GM21529 (cell line): ENCODE results near the gene JARID2.

Experiments
- ATAC-seq: cut with Tn5 transposase; IDR thresholded peaks from one replicate; pipeline ENCODE4 v1.9.1; 2021; ENCODE audit not compliant: unreplicated experiment

Gene JARID2

GRCh38 chr6:15245361-15246216 is at the start of gene JARID2:
Gene JARID2, plus strand, starts transcription at chr6:15246069. Its CDS starts 471 bp downstream, at chr6:15246540.
- ATAC-seq = peak; percentile 54

- ATAC-seq = no peak
Observed at GRCh38 chr6:15200087-15200486, 45.8 kb upstream of the JARID2 start.

DNA sequence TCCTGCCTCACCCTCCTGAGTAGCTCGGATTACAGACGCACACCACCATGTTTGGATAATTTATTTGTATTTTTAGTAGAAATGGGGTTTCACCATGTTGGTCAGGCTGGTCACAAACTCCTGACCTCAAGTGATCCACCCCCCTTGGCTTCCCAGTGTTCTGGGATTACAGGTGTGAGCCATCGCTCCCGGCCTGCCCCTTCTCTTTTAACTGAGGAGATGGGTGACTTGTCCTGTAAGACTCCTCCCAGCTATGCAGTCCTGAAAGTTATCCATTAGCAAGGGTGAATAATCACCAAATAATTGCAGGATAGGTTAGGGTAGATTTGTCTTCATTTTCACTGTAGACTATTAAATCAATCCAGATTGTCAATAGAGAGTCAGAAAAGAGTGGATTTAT is 40.5 kb upstream of the JARID2 start:
- ATAC-seq = no peak

DNA sequence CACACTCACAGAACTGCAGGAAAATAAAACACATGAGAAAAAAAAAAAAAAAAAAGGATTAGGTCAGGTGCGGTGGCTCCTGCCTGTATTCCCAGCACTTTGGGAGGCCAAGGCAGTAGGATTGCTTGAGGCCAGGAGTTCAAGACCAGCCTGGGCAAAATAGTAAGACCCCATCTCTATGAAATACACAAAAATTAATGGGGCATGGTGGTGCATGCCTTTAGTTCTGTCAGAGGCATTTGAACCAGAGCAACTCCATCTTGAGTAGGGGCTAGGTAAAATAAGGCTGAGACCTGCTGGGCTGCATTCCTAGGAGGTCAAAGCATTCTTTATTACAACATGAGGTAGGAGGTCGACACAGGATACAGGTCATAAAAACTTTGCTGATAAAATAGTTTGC is 39.0 kb upstream of the JARID2 start:
- ATAC-seq = no peak

- no peak for ATAC-seq
Observed at GRCh38 chr6:15207923-15208322, 37.9 kb upstream of the JARID2 start.

DNA sequence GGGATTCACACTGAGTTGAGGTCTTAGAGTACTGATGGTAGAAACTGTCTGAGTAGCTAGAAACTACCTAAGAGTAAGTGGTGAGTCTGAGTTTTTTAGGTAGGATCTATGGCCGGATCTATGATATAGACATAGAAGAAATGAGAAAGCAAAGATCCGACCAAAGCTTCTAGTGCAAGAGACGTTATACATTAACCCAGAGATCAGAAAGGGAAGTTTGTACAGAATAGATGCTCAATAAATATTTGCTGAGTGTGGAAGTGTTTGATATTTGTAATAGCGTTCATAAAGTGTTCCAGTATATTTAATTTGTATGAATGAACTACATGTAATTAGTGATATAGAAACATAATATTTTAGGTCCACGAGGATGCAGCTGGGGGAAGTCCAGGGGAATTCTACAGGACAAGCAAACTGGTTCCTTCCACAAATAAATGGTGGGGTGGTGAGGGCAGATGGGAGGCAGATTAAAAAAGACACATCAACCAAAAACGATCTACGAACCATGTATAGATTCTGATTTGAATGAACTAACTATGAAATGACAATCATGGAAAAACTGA is 31.9 kb upstream of the JARID2 start:
- no peak for ATAC-seq

- ATAC-seq = no peak
Observed at GRCh38 chr6:15218401-15218800, 27.5 kb upstream of the JARID2 start.

DNA sequence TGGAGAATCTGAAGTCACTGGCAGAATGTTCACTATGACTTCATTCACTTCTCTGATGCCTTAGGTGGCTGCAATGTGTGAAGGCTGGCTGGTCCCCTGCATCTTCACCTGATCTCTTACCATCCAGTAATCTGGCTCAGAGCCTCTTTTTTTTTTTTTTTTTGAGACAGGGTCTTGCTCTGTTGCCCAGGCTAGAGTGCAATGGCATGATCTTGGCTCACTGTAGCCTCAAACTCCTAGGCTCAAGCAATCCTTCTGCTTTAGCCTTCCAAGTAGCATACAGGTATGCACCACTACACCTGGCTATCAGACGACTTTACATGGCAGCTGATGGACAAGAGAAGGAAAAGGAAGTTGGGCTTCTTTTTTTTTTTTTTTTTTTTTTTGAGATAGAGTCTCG is 25.8 kb upstream of the JARID2 start:
- no peak for ATAC-seq

GRCh38 chr6:15227827-15228318 is 18.0 kb upstream of the JARID2 start:
- no peak for ATAC-seq

- no peak for ATAC-seq
Observed at GRCh38 chr6:15230827-15231226, 15.0 kb upstream of the JARID2 start.

GRCh38 chr6:15232836-15233510 is 12.9 kb upstream of the JARID2 start:
- ATAC-seq = no peak

GRCh38 chr6:15234068-15234758 is 11.7 kb upstream of the JARID2 start:
- no peak for ATAC-seq

DNA sequence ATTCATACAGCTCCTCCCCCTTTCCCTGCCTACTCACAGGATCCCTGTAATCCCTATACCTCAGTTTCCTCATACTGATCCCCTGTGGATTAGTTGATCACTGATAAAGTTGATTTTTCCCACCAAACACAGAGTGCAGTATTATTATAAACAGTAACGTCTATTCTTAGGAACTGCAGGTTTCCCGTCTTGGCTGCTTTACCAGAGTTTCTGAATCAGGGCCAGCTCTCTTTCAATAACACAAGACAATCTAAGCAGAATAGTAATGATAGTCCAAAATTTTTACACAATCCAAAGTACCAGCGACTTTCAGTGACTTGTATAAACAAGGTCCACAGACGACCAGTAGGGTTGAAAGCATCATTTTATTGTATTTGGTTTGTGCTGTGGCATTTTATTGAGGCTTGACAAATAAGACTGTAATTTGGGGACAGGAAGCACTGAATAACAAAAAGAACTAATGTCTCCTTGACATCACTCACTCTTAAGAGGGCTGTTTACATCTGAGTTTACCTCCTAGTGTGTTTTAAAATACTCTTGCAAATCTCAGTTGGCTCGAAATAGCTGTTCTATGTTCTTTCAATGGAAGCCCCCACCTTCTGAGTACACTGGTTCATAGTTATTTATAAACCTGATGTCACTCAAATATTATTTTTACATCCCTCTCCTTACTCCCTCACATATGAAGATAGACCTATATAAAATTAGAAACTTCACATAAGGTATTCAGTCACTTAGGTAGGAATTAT is 6.1 kb upstream of the JARID2 start:
- no peak for ATAC-seq

DNA sequence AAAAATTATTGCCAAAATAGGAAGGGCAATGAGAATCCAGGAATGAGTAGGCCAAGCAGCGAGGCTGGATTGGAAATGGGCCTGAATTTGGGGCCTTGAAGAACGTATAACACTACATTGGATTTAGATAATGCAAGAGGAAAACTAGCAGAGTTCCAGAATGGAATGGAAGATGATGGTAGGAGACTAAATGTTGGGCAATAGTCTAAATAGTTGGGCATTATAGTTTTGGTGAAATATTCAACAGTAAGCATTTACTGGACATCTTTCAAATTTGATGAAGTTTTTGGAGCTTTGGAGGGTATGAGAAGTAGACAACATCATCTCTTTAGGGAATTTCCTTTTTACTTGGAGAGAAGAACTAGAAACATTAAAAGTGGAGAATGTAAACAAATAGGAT is 3.4 kb upstream of the JARID2 start:
- no peak for ATAC-seq

DNA sequence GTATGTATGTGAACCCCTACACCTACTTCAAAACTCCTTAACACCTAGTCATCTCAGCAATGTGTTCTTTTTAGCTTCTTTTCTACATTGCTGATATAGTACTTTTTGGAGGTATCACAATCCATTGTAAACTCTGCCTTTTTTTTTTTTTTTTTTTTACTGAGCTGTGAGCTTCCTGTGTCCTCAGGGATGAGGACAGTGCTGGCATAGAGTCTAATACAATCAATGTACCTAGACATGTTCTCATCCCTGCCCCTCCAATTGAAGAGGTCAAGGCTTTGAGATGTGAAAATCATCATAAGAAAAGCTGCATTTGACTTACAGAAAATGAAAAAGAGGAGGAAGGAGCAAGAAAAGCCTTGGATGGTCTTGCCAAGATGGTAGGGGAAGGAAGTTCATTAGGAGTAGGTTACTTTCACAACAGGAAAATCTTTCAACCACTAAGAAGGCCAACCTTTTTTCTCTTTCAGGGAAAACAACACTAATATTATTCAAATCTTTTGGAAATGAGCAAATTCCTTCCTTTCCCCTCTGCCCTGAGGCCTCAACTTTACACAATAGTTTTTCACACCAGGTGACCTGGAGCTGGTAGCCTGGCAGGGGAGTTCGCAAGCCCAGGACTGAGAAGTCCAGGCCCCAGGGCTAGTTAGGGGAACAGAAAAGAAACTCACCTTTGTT is 2.8 kb upstream of the JARID2 start:
- ATAC-seq = no peak

DNA sequence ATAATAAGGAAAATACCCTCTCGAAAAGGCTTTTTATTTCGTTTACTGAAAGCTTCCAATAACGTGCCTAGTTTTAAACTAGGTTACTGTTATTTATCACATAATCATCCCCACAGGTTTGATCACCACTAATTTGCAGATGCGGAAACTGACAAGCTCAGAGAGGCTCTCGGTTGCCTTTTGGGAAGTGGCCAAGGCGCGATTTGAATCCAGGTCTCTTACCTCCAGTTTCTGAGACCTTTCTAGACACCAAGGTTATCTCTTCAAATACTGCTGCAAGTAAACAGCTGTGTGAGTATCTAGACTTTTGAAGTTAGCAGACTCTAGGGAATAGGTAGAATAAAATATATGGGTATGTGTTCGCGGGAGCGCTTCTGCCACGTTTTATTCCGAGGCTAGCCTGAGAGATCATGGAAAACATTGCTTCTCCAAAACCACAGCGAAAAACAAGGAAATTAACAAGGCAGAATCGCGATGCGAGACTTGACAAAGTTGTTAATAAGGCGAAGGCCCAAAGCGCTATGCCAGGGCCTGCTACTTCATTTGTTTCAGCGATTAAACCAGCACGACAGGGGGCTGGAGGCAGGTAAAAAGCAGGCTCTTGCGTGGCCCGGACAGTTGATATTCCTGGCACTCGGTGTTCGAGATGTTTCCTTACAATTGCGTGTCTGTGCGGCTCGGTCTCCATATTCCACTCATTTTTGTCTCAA is 1.8 kb upstream of the JARID2 start:
- no peak for ATAC-seq

DNA sequence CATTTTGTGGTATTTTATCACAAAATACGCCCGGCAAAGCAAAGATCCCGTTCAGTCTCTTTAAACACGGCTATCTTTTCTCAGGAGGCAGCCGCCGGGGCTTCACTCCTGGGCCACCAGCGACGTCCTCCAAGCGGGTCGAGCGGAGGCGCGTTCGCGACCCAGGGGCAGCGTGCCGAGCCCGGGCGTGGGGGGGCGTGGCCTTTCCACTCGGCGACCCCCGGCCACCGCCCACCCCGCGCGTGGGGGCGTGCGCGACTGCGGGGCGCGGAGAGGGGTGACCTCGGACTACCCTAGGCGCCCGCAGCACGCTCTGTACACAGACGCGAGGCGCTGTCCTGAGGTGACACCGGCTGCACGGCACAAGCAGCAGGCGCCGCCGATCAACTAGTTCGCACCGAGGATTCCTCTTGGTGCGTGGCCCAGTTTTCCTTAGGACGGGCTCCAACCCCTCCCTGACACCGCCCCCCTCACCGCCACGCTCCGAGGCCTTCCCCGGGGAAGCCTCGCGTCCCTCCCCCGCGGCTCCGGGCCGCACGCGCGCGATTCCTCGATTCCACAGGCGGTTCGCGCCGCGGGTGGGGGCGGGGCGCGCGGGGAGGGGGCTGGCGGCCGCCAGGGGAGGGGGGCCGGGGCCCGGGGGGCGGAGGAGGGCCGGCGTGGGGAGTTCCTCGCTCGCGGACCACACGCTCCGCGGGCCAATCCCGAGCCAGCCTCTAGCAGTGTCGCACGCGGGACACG is 1.1 kb upstream of the JARID2 start:
- ATAC-seq = peak; percentile 18

- ATAC-seq = no peak
Observed at GRCh38 chr6:15246217-15246665, 372 bp downstream of the JARID2 start.
